ENCODE results near the gene ZBED3.
"Not testable (repeated sequence)": the region's sequence is repeated elsewhere in the genome, so short reads cannot be mapped to it uniquely, and the experiment has no call there.

Gene ZBED3, protein sequence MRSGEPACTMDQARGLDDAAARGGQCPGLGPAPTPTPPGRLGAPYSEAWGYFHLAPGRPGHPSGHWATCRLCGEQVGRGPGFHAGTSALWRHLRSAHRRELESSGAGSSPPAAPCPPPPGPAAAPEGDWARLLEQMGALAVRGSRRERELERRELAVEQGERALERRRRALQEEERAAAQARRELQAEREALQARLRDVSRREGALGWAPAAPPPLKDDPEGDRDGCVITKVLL

DNA sequence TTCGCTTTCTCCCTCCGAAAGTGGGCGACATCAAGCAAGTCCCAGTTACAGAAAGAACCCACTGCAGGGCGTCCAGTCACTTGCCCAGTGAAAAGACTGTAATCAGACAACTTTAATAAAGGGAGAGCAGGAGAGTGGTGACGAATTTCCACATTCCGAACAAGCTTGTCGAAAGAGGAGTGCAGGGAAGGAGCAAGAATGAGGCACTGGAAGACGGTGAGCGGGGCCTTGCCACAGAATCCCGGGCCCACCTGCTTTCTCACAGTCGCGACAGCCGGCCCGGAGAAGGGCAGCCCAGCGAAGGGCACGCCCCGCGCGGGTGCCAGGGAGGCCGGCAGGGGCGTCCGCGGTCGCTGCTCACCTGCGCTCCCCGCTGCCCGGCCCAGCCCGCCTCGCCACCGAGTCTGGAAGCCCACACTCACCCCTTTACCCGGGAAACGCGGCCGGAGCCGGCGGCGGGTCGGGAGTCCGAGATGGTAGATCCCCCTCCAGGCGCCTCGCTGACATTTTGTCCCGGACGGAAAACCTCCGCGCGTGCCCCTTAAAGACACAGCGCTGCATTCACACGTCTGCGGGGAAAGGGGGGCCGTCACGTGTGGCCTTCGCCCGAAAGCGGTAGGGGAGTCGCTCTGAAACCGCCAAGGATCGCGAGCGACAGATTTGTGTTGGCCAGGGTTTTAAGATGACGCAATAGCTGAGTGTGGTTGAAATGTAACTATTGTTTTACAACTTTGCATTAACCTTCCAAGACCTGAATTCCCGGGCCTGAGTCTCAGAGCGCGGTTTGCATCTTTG lies at the start of gene ZBED3:
ZBED3 (minus strand) TSS at position 597 of the 795 bp plus-strand sequence. CDS start 9,407 bp downstream, outside the sequence.
- peak; percentile 79 to 82 for DNase-seq

DNA sequence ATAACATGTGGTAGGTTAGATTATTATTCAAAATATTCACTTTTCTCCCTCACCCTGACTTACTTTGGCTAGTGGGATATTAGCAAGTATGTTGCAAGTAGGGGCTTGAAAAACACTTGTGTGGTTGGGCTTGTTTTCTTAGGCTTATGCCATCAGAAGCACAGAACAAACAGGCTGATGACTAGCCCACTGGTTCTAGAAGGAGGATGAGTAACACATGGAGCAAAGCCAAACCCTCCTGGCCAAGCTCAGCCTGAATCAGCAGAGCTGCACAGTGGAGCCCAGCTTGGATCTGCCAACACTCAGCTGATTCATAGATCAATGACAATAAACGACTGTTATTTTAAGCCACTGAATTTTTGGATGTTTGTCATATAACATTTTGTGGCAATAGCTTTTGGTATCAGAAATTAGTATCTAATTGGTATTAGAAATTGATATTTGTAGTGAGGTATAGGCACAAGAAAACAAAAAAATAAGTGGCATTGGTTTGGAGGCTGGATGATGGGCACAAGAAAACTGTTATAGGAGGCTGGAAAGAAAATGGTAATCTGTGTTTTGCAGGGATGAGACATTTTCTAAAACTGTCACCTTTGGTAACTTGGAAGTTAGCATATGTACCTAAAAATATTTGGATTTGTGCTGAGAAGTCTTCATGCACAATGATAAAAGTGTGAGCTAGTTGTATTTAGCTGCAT lies 46.1 kb upstream of the ZBED3 start:
- DNase-seq, result no peak

DNA sequence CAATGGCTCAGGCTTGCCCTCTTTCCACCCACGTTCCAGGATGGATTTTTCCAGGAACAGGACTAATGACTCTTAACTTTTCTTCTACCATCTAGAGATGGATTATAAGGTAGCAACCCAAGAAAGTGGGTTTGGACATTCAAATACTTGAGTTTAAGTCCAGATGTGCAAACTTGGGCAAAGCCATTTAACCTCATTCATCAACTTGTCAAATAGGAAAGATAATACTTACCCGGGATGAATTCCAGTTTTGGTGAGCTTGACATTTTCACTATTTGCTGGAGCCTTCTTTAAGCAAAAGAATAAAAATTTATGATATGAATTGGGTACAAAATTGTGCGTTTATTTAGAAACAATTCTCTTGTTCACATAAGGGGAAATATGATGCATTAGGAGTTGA lies 44.3 kb upstream of the ZBED3 start:
- no peak for DNase-seq

GRCh38 chr5:77129391-77129990 lies 42.4 kb upstream of the ZBED3 start:
- peak in 1 of 2 experiments; percentile 22 for DNase-seq

DNA sequence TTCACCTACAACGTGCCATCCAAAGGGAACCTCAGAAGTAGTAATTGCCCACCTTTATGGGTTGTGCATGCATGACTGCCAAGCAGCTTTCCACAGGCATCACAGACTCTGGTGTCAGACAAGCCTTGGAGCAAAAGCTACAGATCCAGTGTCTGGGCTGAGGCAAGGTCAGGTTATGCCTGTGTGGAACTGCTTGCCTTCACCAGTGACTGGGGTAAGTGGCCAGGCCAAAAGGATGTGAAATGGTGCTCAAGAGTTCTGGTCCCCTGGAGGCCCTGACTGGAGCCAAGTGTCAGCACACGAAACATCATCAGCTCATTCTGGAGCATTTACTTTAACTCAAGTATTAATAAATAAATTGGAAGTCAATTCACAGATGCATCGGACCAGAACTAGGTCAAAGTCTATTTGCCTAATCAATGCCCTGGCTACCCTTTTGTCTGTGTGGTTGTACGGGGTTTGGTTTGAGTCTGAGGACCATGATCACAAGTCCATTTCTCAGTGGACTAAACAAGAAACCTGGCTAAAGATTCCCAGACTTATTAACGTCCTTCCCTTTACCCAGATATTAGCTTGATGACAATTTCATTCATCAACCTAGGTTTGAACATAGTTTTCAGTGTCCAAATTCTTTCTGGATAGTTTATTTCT lies 41.5 kb upstream of the ZBED3 start:
- no peak for DNase-seq

DNA sequence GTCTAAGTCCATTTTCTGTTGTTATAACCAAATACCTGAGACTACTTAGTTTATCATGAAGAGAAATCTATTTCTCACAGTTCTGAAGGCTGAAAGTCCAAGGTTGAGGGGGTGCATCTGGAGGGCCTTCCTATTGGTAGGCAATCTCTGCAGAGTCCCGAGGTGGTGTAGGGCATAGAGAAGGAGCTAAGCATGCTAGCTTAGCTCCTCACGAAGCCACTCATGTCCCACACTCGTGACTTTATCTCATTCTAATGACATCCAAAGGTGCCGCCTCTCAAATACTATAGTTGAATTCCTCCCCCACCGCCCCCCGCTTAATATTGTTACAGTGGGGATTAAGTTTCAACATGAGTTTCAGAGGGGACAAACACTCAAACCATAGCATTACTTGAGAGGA lies 36.0 kb upstream of the ZBED3 start:
- no peak for DNase-seq

DNA sequence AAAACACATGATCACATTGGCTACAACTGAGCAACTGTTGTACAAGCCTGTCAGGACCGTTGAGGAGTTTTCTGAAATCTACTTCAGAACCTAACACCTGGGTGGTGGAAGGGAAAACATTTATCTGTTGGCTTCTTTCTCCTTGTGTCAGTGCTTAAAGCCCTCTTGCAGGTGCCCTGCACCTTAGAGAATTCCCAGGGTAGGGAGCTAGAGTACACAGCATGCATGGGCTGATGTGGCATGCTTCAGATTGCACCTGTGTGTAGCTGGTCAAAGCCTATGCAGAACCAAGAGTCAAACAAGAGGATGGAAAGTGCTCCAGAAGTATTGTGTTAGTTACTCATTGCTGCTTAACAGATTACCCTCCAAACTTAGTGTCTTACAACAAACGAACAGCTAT lies 33.6 kb upstream of the ZBED3 start:
- DNase-seq, result no peak

DNA sequence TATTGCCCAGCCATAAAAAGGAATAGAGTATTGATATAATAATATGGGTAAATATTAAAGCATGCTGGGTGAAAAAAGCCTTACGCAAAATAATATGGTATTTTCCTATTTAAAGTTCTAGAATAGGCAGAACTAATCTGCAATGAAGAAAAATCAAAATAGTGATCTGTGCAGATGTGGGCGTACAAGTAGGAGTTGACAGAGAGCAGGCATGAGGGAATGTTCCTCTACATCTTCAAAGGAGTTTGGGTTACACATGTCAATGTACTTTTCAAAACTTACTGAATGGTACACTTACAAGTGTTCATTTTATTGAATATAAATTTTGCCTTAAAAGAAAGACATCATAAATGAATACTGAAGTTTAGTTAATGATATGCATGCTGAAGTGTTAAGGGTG lies 33.0 kb upstream of the ZBED3 start:
- no peak for DNase-seq

- DNase-seq, result no peak
Measured at GRCh38 chr5:77117161-77117560, 30.1 kb upstream of the ZBED3 start.

DNA sequence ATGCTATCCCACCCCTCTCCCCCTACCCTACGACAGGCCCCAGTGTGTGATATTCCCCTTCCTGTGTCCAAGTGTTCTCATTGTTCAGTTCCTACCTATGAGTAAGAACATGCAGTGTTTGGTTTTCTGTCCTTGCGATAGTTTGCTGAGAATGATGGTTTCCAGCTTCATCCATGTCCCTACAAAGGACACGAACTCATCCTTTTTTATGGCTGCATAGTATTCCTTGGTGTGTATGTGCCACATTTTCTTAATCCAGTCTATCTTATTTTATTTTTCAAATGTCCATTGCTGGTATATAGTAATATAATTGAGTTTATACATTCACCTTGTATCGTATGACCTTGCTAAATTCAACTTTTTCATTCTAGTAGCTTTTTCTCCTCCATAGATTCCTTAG lies 19.9 kb upstream of the ZBED3 start:
- not testable (repeated sequence) for DNase-seq

GRCh38 chr5:77104813-77105212 lies 17.7 kb upstream of the ZBED3 start:
- DNase-seq, result no peak

- no peak for DNase-seq
Measured at GRCh38 chr5:77103457-77103856, 16.4 kb upstream of the ZBED3 start.

- no peak for DNase-seq
Measured at GRCh38 chr5:77102549-77102948, 15.5 kb upstream of the ZBED3 start.

GRCh38 chr5:77101298-77101697 lies 14.2 kb upstream of the ZBED3 start:
- no peak for DNase-seq

GRCh38 chr5:77095189-77095588 lies 8.1 kb upstream of the ZBED3 start:
- no peak for DNase-seq

DNA sequence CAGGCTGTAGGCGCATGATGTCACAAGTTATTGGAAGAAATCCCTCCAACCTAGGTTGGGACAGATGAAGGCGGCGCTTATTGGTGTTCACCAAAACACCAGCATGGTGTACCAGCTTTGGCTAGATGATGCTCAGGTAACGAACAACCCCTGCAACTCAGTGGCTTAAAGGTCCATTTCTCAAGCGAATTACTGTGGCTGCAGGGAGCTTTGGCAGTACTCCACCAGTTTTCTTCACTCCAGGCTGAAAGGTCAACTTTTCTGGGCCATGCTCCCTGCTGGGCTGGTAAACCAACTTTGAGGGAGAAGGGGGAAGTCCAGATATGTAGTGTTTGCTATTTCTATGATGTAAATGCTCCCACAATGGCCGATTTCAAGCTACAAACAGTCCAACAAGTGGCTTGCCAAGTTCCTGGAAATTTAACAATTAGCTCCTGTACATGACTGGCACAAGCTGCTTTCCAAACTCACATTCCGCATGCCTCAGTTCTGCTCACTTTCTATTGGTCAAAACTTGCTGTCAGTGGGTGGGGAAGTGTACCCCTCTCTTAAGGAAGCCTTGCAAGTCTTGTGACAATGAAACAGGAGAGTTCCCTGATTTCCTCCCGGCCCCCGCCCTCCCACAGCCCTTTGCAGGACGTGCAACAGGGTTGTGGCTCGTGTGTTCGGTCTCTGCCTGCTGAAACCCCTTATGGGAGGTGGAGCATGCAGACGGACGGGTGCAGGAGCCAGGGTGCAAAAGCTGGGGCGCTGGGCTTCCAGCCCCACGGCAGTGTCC lies 588 bp upstream of the ZBED3 start:
- DNase-seq, result no peak

- no peak for DNase-seq
Measured at GRCh38 chr5:77086368-77086688, 757 bp downstream of the ZBED3 start.

DNA sequence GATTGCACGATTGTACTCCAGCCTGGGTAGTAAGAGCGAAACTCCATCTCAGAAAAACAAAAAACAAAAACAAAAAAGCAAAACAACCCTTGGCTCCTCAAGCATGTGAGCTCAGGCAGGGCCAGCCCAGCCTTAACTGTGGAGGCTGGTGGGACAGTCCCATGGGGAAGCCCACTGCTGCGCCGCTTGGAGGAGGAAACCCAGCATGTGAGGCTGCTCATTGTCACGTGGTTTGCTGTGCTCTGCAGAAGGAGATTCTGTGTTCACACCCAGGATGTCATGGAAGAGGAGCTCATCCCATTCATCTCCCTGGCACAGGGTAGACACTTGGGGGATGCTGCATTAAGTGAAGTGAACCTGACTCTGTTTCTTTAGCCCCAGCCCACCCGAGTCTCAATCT lies 4.0 kb downstream of the ZBED3 start:
- DNase-seq, result no peak

DNA sequence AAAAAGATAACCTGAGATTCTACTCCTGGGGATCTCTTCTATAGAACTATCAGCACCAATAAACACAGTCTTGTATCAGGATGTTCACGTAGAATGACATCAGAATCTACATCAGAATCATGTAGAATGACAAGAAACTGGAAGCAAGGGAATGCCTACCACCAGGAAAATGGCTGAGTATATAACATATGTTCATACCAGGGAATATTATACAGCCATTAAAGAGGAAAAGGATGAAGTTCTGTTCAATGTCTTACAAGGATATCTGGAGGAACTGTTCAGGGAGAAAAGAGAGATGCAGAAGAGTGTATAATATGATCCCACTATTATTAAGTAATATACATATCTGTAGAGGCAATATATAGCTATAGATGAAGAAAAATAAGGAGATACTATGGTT lies 4.8 kb downstream of the ZBED3 start:
- no peak for DNase-seq

- DNase-seq, result no peak
Measured at GRCh38 chr5:77080905-77081304, 6.2 kb downstream of the ZBED3 start.

GRCh38 chr5:77080479-77080878 lies 6.6 kb downstream of the ZBED3 start:
- not testable (repeated sequence) for DNase-seq

DNA sequence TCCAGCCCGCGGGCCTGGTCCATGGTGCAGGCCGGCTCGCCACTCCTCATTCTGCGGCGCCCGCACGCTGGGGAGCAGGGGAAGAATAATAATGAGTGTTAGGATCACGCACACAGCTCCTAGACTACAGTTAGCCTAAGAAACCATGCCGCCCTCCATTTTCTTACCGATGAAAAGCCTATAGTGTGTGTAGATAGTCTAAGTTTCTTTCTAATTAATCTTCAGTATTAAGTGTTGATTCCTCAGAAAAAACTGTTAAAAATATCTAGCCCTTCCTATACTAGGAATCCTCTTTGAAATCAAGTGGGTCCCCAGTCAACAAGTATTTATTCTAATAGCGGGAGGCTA lies 9.3 kb downstream of the ZBED3 start:
- DNase-seq, result no peak

Measured in NCI-H526 (cell line).